DOHH2 (cell line): ENCODE data around the gene CACNA1D.

Experiments used
- EZH2phosphoT487 ChIP-seq: fragments of 200-600 bp; sonication (generic); IDR thresholded peaks from 2 replicates; pipeline ENCODE4 v1.6.1; 2017; ENCODE audit warnings: borderline replicate concordance, mild to moderate bottlenecking, antibody characterized with exemption, low read length, moderate library complexity, mixed read lengths
- TF ChIP-seq, protein P1 (sequence below): fragments of 200-600 bp; sonication (generic); IDR thresholded peaks from one replicate; pipeline ENCODE4 v1.5.1; 2014; ENCODE audit warnings: antibody characterized with exemption, mild to moderate bottlenecking, low read depth, low read length; ENCODE audit not compliant: poor library complexity, severe bottlenecking

DNA sequence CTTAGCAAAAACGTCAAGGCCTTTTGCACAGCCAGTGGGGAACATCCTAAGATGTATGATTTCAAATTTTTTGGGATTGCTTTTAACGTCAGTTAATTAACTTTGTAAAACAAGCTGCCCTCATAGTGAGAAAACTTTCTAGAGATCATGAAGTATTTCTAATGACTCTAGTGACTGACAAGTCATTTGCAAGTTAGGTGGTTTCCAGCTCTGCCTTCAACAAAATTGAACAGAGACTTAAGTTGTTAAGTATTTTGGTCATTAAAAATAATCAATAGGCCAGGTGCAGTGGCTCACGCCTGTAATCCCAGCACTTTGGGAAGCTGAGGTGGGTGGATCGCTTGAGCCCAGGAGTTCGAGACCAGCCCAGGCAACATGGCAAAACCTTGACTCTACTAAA, 280.6 kb downstream of the CACNA1D start:
- TF ChIP-seq, protein P1, sequence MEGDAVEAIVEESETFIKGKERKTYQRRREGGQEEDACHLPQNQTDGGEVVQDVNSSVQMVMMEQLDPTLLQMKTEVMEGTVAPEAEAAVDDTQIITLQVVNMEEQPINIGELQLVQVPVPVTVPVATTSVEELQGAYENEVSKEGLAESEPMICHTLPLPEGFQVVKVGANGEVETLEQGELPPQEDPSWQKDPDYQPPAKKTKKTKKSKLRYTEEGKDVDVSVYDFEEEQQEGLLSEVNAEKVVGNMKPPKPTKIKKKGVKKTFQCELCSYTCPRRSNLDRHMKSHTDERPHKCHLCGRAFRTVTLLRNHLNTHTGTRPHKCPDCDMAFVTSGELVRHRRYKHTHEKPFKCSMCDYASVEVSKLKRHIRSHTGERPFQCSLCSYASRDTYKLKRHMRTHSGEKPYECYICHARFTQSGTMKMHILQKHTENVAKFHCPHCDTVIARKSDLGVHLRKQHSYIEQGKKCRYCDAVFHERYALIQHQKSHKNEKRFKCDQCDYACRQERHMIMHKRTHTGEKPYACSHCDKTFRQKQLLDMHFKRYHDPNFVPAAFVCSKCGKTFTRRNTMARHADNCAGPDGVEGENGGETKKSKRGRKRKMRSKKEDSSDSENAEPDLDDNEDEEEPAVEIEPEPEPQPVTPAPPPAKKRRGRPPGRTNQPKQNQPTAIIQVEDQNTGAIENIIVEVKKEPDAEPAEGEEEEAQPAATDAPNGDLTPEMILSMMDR: no peak
- TF ChIP-seq EZH2phosphoT487: no peak
